GDM1 (cell line): Measurements from ENCODE around the gene TSSK3.
"Not testable (repeated sequence)": the region's sequence is repeated elsewhere in the genome, so short reads cannot be mapped to it uniquely, and the experiment has no call there.

ENCODE experiments used
- DNase-seq: peaks from one replicate; lab custom pipeline; 2025; lab: John Stamatoyannopoulos, UW

The TSSK3 gene

DNA sequence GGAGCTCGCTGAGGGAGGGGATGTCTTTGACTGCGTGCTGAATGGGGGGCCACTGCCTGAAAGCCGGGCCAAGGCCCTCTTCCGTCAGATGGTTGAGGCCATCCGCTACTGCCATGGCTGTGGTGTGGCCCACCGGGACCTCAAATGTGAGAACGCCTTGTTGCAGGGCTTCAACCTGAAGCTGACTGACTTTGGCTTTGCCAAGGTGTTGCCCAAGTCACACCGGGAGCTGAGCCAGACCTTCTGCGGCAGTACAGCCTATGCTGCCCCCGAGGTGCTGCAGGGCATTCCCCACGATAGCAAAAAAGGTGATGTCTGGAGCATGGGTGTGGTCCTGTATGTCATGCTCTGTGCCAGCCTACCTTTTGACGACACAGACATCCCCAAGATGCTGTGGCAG, 1.4 kb downstream of the TSSK3 start:
- DNase-seq = no peak

DNA sequence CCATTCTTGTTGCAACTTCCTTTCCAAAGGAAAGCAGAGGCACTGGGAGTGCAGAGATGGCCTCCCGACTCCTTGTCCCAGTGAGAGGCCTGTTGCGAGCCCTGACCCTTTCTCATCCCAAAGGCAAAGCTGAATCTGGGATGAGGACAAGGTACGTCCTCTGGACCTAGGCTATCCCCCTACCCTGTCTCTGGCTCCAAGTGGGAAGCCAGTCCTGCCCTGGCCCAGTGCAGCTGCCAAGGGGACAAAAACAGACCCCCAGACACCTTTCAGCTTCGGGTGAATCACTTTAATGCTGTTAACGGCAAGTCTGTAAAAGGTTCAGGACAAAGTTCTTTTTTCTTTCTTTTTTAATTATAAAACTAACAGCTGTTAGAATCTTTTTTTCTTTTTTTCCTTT, 2.5 kb downstream of the TSSK3 start:
- no peak for DNase-seq

- no peak for DNase-seq
These were observed 3.1 kb downstream of the TSSK3 start for GRCh38 chr1:32365445-32365844.

DNA sequence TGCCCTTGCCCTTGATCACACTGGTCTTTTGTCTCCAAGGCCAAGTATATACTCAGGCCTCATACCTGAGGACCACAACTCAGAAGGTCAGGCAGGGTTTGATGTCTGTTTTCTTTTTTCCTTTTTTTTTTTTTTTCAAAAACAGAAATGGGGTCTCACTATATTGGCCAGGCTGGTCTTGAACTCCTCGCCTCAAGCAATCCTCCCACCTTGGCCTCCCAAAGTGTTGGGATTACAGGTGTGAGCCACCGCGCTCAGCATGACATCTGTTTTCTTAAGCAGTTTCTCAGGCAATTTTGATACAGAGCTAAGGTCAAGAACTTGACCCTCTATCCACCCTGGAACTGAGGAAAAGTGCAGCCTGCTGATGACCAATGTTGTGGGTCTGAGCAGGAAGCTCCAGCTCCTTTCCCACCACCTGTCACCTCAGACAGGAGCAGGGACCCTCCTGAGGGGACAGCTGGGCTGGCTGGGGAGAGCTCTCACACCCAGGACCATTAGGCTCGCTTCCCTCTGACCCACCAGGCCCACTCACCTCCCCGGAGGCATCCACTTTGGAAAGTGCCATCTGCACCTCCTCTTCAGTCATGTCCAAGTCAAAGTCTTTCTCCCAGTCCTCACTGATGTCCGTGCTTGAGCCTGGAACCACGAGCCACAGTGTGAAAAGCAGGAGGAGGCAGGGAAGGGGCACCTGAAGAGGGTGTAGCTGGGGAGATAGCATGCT, 5.7 kb downstream of the TSSK3 start:
- no peak for DNase-seq

DNA sequence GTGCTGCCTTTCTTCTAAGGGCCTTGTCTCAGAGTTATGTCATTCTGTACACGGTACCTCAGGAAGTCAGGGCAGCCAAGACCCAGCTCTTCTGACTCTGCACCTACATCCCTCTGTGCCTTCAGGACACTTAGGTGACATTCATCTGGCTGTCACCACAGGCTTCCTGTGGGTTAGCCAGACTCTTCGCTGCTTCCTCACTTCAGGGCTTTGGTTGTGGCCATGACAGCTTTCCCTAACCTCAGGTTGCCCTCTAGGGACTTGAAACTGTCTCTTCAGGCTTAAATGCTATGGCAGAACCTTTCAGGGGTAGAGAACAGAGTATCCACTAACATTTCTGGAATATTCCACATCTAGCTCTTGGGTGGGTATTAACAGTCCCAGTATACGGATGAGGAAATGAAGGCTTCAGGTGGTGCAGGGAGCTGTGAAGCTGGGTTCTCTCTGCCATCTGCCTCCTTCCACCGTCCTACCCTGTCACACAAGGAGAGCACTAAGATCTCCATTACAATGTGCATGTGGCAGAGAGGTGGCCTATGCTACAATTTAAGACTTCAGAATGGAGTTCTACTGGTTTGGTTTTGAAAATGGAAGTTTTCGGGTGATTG, 9.9 kb downstream of the TSSK3 start:
- DNase-seq = peak; percentile 85

- DNase-seq = no peak
These were observed 11.8 kb downstream of the TSSK3 start for GRCh38 chr1:32373996-32374592.

DNA sequence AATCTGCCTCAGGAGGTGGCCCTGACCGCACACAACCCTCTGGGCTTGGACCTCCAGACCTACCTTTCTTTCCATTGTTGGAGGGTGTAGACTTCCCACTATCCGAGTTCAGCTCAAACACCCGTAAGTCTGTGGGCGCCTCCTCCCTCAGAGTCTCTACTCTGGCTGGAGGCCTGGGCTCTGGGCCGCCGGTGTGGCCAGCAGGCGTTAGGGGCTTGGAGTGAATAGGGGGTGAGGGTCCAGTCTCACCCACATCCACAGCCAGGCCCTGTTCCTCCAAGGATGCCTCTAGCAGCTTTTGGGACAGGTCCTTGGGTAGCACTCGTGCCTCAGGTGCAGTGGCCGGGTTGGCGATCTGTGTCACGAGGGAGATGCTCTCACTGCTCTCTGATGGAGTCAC, 13.9 kb downstream of the TSSK3 start:
- no peak for DNase-seq

- DNase-seq = no peak
These were observed 15.3 kb downstream of the TSSK3 start for GRCh38 chr1:32377541-32378220.

DNA sequence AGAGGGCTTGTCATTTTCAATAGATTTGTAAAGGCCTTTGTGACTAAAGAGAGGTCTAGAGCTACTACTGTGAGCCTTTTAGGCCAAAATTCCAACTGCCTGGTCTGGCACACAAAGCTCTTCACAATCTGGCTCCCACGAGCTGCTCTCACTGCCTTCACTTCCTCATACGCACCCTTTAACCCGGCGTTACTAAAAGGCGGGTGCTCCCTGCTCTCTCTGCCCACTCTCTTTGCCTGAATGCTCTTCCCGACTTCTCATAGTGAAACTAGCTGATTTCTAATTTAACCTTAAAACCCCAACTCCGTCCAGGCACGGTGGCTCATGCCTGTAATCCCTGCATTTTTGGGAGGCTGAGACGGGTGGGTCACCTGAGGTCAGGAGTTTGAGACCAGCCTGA, 17.7 kb downstream of the TSSK3 start:
- DNase-seq = no peak

- no peak for DNase-seq
These were observed 24.5 kb downstream of the TSSK3 start for GRCh38 chr1:32386676-32387392.

- no peak for DNase-seq
These were observed 26.3 kb downstream of the TSSK3 start for GRCh38 chr1:32388641-32389040.

GRCh38 chr1:32390904-32391870, 28.8 kb downstream of the TSSK3 start:
- DNase-seq = no peak

- no peak for DNase-seq
These were observed 30.0 kb downstream of the TSSK3 start for GRCh38 chr1:32392325-32392724.

GRCh38 chr1:32393136-32393535, 30.8 kb downstream of the TSSK3 start:
- DNase-seq = no peak

DNA sequence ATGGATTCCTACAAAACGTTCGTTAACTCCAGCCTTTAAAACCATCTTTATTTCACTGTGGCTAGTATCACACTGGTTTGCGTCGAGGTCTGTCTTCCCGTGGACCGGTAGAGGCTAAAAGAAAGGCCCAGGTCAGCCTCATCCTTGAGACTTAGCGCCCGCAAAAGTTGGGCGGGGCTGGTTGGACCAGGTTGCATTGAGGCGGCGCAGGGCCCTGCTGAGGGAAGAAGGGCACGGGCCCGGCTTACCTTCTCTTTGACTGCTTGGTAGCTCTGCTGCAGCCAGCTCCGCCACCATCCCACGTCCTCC, 31.4 kb downstream of the TSSK3 start:
- no peak for DNase-seq

- DNase-seq = peak; percentile 97
These were observed 32.0 kb downstream of the TSSK3 start, which contains the start of gene BSDC1 for GRCh38 chr1:32394141-32394889. TSS of gene BSDC1 (minus strand) at chr1:32394441. CDS start at chr1:32394414, 27 bp downstream.

- DNase-seq = no peak
These were observed 32.6 kb downstream of the TSSK3 start for GRCh38 chr1:32394890-32395432.

DNA sequence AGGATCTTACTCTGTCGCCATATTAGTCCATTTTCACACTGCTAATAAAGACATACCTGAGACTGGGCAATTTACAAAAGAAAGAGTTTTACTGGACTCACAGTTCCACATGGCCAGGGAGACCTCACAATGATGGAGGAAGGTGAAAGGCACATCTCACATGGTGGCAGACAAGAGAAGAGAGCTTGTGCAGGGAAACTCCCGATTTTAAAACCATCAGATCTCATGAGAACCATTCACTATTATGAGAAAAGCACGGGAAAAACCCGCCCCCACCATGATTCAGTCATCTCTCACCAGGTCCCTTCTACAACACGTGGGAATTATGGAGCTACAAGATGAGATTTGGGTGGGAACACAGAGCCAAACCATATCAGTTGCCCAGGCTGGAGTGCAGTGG, 34.2 kb downstream of the TSSK3 start:
- DNase-seq = not testable (repeated sequence)

GRCh38 chr1:32398401-32398800, 36.1 kb downstream of the TSSK3 start:
- DNase-seq = no peak

DNA sequence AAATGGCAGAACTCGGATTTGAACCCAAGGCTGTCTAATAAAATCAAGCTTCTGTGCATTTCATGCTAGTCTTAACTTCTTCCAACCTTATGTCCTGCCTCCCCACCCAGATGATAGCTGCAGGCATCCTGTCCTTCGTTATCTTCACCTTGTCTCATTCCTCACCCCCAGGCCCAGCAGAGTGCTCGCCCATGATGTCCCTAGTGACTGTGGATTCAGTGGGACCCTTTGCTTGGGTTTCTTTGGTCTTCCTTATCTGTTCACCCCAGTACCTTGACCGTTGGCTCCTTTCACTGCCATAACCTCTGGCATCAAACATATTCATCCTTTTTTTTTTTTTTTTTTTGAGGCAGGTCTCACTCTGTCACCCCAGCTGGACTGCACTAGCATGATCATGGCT, 37.5 kb downstream of the TSSK3 start:
- DNase-seq = no peak
